NCI-H2171 (cell line): ENCODE measurements around the gene CIAPIN1.
"Not testable (repeated sequence)": the region's sequence is repeated elsewhere in the genome, so short reads cannot be mapped to it uniquely, and the experiment has no call there.

Experiments used
- DNase-seq: peaks from one replicate; lab custom pipeline; 2025; lab: John Stamatoyannopoulos, UW

Gene CIAPIN1

GRCh38 chr16:57440551-57440950 lies 6.6 kb downstream of the CIAPIN1 start:
- DNase-seq: not testable (repeated sequence)

- DNase-seq: not testable (repeated sequence)
Measured at GRCh38 chr16:57439947-57440346, 7.2 kb downstream of the CIAPIN1 start.

DNA sequence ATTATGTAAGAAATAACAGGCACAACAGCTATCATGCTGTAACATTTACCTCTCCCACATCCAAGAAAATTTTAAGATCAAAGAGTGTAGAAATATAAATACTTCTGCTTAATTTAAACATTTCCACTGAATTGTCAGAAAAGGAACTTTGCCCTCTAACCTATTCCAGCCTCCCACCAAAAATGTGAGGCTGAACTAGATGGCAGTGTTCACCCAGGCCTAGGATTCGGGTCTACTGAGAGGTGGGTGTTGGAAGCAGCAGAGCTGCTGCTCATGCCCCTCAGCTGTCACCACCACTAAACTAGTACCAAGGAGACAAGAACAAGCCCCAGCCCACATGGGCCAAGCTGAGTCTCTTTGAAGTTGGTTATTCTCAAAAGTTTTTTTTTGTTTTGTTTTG lies 11.3 kb downstream of the CIAPIN1 start:
- DNase-seq: no peak

DNA sequence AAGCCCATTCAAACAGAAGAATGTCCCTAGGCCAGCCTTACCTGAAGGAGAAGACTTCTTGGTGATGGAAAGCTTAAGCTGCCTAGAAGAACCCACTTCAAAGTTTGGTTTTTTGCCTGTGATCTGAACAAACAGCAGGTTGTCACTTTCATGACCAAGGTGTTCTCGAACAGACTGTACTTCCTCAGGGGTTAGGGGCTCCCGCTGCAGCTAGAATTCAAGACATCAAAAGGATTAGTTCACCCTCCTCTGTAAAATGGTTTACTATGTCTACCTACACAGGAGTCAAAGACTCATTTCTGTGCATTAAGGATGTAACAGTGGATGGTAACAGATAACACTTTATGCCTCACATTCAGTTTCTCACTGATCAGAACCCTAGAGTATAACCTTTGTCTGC lies 13.2 kb downstream of the CIAPIN1 start:
- DNase-seq: no peak

GRCh38 chr16:57432989-57433388 lies 14.2 kb downstream of the CIAPIN1 start:
- DNase-seq: no peak

- DNase-seq: no peak
Measured at GRCh38 chr16:57432505-57432904, 14.7 kb downstream of the CIAPIN1 start.

DNA sequence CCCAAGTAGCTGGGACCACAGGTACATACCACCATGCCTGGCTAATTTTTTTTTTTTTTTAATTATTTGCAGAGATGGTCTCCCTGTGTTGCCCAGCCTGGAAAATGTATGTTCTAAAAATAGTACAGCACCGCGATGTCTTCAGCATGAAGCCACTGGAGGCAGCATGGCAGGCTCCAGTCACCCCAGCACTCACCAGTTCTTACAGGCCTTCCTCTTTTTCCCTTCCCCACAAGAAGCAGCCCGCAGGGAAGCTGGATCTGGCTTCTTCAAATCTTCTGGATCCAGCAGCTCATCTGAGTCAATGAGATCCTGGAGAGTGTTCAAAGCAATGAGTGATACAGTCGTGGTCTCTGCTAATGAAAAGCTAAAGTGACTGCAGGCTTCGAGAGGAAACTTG lies 16.2 kb downstream of the CIAPIN1 start:
- no peak for DNase-seq

GRCh38 chr16:57427824-57428223 lies 19.4 kb downstream of the CIAPIN1 start:
- no peak for DNase-seq

DNA sequence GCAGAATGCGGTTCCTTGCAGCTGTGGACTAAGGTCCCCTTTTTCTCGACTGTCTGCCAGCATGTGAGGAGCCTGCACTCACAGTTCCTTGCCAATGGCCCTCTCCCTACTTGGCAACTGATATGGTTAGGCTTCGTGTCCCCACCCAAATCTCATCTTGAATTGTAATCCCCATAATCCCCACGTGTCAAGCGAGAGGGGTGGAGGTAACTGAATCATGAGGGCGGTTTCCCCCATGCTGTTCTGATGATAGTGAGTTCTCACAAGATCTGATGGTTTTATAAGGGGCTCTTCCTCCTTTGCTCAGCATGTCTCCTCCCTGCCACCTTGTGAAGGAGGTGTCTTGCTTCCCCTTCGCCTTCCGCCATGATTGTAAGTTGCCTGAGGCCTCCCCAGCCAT lies 19.9 kb downstream of the CIAPIN1 start:
- no peak for DNase-seq

- DNase-seq: no peak
Measured at GRCh38 chr16:57426356-57426755, 20.8 kb downstream of the CIAPIN1 start.

- DNase-seq: no peak
Measured at GRCh38 chr16:57424583-57424982, 22.6 kb downstream of the CIAPIN1 start.

GRCh38 chr16:57423152-57423551 lies 24.0 kb downstream of the CIAPIN1 start:
- no peak for DNase-seq

DNA sequence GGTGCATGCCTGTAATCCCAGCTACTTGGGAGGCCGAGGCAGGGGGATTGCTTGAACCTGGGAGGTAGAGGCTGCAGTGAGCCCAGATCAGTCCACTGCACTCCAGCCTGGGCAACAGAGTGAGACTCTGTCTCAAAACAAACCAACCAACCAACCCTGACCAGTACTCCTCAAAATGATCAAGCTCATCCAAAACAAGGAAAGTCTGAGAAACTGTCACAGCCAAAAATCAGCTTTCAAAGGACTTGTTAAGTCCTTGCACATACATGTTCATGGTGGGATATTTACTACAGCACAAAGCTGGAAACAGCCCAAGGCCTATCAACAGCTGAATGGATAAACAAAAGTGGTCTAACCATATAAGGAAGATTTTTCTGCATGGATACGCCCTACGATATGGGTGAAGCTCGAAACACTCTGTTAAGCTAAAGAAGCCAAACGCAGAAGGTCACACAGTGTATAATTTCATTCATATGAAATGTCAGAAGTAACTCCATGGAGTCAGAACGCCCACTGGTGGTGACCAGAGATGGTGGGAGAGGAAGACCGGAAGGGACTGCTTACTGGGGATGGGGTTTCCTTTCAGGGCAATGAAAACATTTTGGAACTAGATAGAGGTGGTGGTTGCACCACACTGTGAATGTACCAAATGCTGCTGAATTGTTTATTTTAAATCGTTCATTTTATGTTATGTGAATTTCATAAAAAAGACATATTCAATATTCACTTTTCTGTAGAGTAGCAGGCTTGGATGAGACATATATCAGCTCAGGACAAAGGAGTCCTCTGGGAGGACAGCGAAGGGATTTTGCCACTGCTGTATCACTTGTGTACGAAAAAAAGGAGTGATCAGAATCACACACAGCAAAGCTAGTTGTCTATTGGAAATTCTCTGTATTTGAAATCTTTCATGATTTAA lies 24.9 kb downstream of the CIAPIN1 start:
- no peak for DNase-seq

DNA sequence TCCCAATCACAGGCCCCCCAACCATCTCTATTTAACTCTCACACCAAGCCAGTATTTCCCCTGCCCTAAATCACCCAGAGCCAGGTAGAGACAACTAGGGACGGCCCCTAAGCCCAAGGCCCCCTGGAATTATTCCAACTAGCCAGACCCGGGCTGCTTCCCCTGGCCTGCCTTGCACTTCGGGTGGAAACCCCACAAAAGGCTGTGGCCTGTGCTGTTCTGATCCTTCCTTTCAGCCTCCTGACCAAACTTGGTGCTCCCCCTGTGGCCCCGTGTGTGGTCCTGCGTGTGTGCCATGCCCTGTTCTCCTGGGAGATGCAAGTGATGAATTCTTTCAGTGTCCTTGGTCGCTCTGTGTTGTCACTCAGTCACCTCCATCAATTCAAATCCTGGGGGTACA lies 27.7 kb downstream of the CIAPIN1 start:
- DNase-seq: no peak

DNA sequence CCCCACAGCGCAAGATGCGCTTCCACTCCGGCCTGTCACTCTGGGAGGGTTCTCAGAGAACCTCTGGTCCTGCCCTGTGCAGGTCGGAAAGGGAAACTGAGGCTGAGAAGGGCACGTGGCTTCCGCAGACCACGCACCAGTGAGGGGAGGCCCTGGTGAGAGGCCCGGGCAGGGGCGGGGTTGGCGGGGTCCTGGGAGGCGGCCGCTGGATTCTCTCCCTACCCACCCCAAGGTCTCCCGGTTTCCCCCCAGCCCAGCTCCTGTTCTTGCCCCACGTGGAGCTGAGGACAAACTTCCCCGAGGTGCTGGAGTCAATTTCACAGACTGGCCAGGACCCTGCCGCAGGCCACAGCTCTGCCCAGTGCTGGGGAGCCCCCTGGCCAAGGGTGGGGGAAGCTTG lies 31.1 kb downstream of the CIAPIN1 start:
- no peak for DNase-seq

- no peak for DNase-seq
Measured at GRCh38 chr16:57413733-57414132, 33.5 kb downstream of the CIAPIN1 start.

- no peak for DNase-seq
Measured at GRCh38 chr16:57413301-57413730, 33.9 kb downstream of the CIAPIN1 start.

GRCh38 chr16:57412584-57412983 lies 34.6 kb downstream of the CIAPIN1 start:
- no peak for DNase-seq

- DNase-seq: no peak
Measured at GRCh38 chr16:57411362-57411976, 35.7 kb downstream of the CIAPIN1 start.

DNA sequence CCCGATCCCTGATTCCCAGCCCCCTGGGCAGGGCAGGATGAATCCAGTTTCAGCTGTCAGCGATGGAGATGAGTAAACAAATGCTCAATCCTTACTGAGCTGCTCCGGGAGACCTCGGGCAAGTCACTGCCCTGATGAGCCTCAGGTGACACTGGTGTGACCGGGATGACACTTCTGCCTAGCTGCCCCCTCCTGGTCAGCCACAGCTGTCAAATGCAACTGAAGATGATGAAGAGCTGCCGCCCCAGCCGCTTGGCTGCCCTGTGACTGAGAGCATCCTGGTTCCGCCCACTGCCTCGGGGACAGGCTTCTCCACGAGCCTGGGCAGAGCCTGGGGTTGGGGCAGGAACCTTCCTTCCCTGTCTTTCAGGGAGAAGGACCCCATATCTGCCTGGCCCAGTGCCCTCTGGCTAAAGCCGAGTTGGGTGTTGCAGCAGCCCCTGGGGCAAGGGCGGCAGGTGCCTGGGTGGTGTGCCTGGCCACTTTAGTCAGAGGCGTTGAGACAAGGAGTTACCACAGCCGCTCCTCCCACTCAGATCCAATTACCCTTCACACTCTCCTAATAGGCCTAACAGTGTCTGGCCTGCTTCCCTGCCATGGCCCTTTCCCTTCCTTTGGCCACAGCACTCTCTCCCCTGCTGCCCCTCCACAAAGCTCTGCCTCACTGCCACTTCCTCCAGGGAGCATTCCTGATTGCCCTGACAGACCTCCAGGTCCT lies 37.2 kb downstream of the CIAPIN1 start:
- DNase-seq: no peak

GRCh38 chr16:57409065-57409464 lies 38.1 kb downstream of the CIAPIN1 start:
- DNase-seq: no peak

- DNase-seq: no peak
Measured at GRCh38 chr16:57407521-57408353, 39.4 kb downstream of the CIAPIN1 start.
